DOHH2 (cell line): ENCODE results near the gene SEMA4D.
A peak's percentile ranks its signal among the peaks of the same experiment; 100 is the strongest.

Source experiments
- H3F3A ChIP-seq: fragments of 200-600 bp; sonication (generic), shearing (Covaris generic); 2 replicates; pipeline ENCODE4 v1.6.0; 2016; ENCODE audit warnings: antibody characterized with exemption, mild to moderate bottlenecking; ENCODE audit not compliant: control insufficient read depth, insufficient read depth
- H3K27ac ChIP-seq: fragments of 200-600 bp; sonication (generic); 2 replicates; pipeline ENCODE4 v1.5.1; 2014; ENCODE audit warnings: low read depth, mild to moderate bottlenecking, low read length, moderate library complexity
- H3K27me3 ChIP-seq: fragments of 200-600 bp; sonication (generic); 2 replicates; pipeline ENCODE4 v1.6.1; 2014; ENCODE audit warnings: mild to moderate bottlenecking, low read length, mixed read lengths; ENCODE audit not compliant: control insufficient read depth
- H3K36me3 ChIP-seq: fragments of 200-600 bp; sonication (generic); 2 replicates; pipeline ENCODE4 v1.6.1; 2014; ENCODE audit warnings: mild to moderate bottlenecking, low read length, moderate library complexity, mixed read lengths; ENCODE audit not compliant: control insufficient read depth
- H3K4me1 ChIP-seq: fragments of 200-600 bp; sonication (generic); 2 replicates; pipeline ENCODE4 v1.6.1; 2014; ENCODE audit warnings: mild to moderate bottlenecking, low read length, mixed read lengths; ENCODE audit not compliant: control insufficient read depth
- H3K4me2 ChIP-seq: fragments of 200-600 bp; sonication (generic); 2 replicates; pipeline ENCODE4 v1.6.0; 2014; ENCODE audit warnings: mild to moderate bottlenecking, low read length, moderate library complexity
- H3K4me3 ChIP-seq: fragments of 200-600 bp; sonication (generic); 2 replicates; pipeline ENCODE4 v1.5.1; 2014; ENCODE audit warnings: mild to moderate bottlenecking, low read length, mixed read lengths
- H3K79me2 ChIP-seq: fragments of 200-600 bp; sonication (generic); 2 replicates; pipeline ENCODE4 v1.6.1; 2014; ENCODE audit warnings: mild to moderate bottlenecking, low read length, mixed read lengths; ENCODE audit not compliant: control insufficient read depth
- H3K9me2 ChIP-seq: fragments of 200-600 bp; sonication (generic); replicated peaks from 2 replicates; pipeline ENCODE4 v1.6.1; 2014; ENCODE audit warnings: mild to moderate bottlenecking, low read length, mixed read lengths; ENCODE audit not compliant: control insufficient read depth
- H3K9me3 ChIP-seq: fragments of 200-600 bp; sonication (generic); 2 replicates; pipeline ENCODE4 v1.6.1; 2014; ENCODE audit warnings: antibody characterized with exemption, low read length, mixed read lengths; ENCODE audit not compliant: control insufficient read depth, insufficient read depth
- H4K20me1 ChIP-seq: fragments of 200-600 bp; sonication (generic); 2 replicates; pipeline ENCODE4 v1.6.0; 2014; ENCODE audit warnings: low read depth, mild to moderate bottlenecking, antibody characterized with exemption, low read length, moderate library complexity; ENCODE audit not compliant: control insufficient read depth, insufficient read depth
- CTCF ChIP-seq: fragments of 200-600 bp; sonication (generic); IDR thresholded peaks from one replicate; pipeline ENCODE4 v1.5.1; 2014; ENCODE audit warnings: antibody characterized with exemption, mild to moderate bottlenecking, low read depth, low read length; ENCODE audit not compliant: poor library complexity, severe bottlenecking
- EZH2phosphoT487 ChIP-seq: fragments of 200-600 bp; sonication (generic); IDR thresholded peaks from 2 replicates; pipeline ENCODE4 v1.6.1; 2017; ENCODE audit warnings: borderline replicate concordance, mild to moderate bottlenecking, antibody characterized with exemption, low read length, moderate library complexity, mixed read lengths

The SEMA4D gene

GRCh38 chr9:89501311-89501898 lies 3.5 kb upstream of the SEMA4D start:
- Histone ChIP-seq H3K4me2 (no peak overlapping the region), H3K79me2 (peaks cover 8% of the 10 kb centered on the region), H4K20me1 (peaks cover 6% of the 10 kb centered on the region; the same call in 1 of the 2 replicates), H3K4me3 (no peak overlapping the region), H3K9me3 (no peaks in the 10 kb centered on the region), H3F3A (no peaks in the 10 kb centered on the region), H3K27ac (no peak overlapping the region), H3K4me1 (peaks cover 19% of the 10 kb centered on the region), H3K9me2 (no peaks in the 10 kb centered on the region), H3K27me3 (peaks cover 14% of the 10 kb centered on the region), H3K36me3 (no peaks in the 10 kb centered on the region)
- no peak for TF ChIP-seq EZH2phosphoT487
- no peak for TF ChIP-seq CTCF

- H3K27ac ChIP-seq: no peak overlapping the region
- no peaks in the 10 kb centered on the region for H3K9me3 ChIP-seq
These were observed 2.1 kb upstream of the SEMA4D start for GRCh38 chr9:89500008-89500407.

GRCh38 chr9:89498852-89499480 lies 1.1 kb upstream of the SEMA4D start:
- Histone ChIP-seq H3F3A (no peaks in the 10 kb centered on the region), H3K4me3 (no peak overlapping the region), H3K4me2 (peak overlapping the region; percentile 79), H3K79me2 (peaks cover 30% of the 10 kb centered on the region), H3K27me3 (peaks cover 10% of the 10 kb centered on the region), H3K27ac (no peak overlapping the region), H3K9me3 (no peaks in the 10 kb centered on the region), H3K9me2 (no peaks in the 10 kb centered on the region), H3K4me1 (peaks cover 28% of the 10 kb centered on the region), H3K36me3 (no peaks in the 10 kb centered on the region), H4K20me1 (peaks cover 14% of the 10 kb centered on the region)
- TF ChIP-seq CTCF: no peak
- TF ChIP-seq EZH2phosphoT487: no peak

More at GRCh38 chr9:89500008-89500407, 2.1 kb upstream of the SEMA4D start:
- H3K36me3 ChIP-seq: no peaks in the 10 kb centered on the region
- no peaks in the 10 kb centered on the region for H3F3A ChIP-seq
- H3K27me3 ChIP-seq: peaks cover 10% of the 10 kb centered on the region
- H3K9me2 ChIP-seq: no peaks in the 10 kb centered on the region
- H3K4me1 ChIP-seq: peaks cover 28% of the 10 kb centered on the region
- no peak for TF ChIP-seq CTCF
- no peak for TF ChIP-seq EZH2phosphoT487
- H4K20me1 ChIP-seq: peaks cover 11% of the 10 kb centered on the region; the same call in 1 of the 2 replicates
- no peak overlapping the region for H3K4me2 ChIP-seq
- peaks cover 20% of the 10 kb centered on the region for H3K79me2 ChIP-seq
- no peak overlapping the region for H3K4me3 ChIP-seq
